RWPE2 (cell line): ENCODE results near the gene RAPGEF3.

ENCODE experiments used
- ATAC-seq: fragments of 200-7000 bp; cut with Tn5 transposase; 3 replicates; pipeline ENCODE4 v1.9.1; 2021; ENCODE audit warnings: low read depth
- DNase-seq: peaks from one replicate; pipeline ENCODE4 v3.0.0-alpha.2; 2020; ENCODE audit warnings: low spot score
- H3K27ac ChIP-seq: fragments of 450-650 bp; 2 replicates; pipeline ENCODE4 v1.5.1; 2017; ENCODE audit warnings: mild to moderate bottlenecking; ENCODE audit not compliant: poor library complexity, severe bottlenecking
- H3K27me3 ChIP-seq: fragments of 250-450 bp; sonication (Bioruptor Pico); 2 replicates; pipeline ENCODE4 v1.5.1; 2021; ENCODE audit warnings: mild to moderate bottlenecking, moderate library complexity; ENCODE audit not compliant: insufficient read depth, poor library complexity, severe bottlenecking
- H3K36me3 ChIP-seq: fragments of 250-450 bp; sonication (Bioruptor Pico); 2 replicates; pipeline ENCODE4 v1.5.1; 2020; ENCODE audit warnings: low read depth, mild to moderate bottlenecking, moderate library complexity
- H3K4me1 ChIP-seq: fragments of 250-450 bp; sonication (Bioruptor Pico); 2 replicates; pipeline ENCODE4 v1.5.1; 2021; ENCODE audit warnings: mild to moderate bottlenecking, moderate library complexity; ENCODE audit not compliant: insufficient read depth, poor library complexity, severe bottlenecking
- H3K4me3 ChIP-seq: fragments of 250-450 bp; sonication (Bioruptor Pico); 2 replicates; pipeline ENCODE4 v1.5.1; 2021; ENCODE audit warnings: mild to moderate bottlenecking, moderate library complexity; ENCODE audit not compliant: severe bottlenecking
- H3K9me3 ChIP-seq: fragments of 250-450 bp; sonication (Bioruptor Pico); 2 replicates; pipeline ENCODE4 v1.5.1; 2021; ENCODE audit warnings: mild to moderate bottlenecking, moderate library complexity; ENCODE audit not compliant: severe bottlenecking
- TF ChIP-seq, protein P1 (sequence below): fragments of 450-650 bp; IDR thresholded peaks from one replicate; pipeline ENCODE4 v1.5.1; 2017; ENCODE audit warnings: mild to moderate bottlenecking, moderate library complexity; ENCODE audit not compliant: poor library complexity, severe bottlenecking

Gene RAPGEF3

DNA sequence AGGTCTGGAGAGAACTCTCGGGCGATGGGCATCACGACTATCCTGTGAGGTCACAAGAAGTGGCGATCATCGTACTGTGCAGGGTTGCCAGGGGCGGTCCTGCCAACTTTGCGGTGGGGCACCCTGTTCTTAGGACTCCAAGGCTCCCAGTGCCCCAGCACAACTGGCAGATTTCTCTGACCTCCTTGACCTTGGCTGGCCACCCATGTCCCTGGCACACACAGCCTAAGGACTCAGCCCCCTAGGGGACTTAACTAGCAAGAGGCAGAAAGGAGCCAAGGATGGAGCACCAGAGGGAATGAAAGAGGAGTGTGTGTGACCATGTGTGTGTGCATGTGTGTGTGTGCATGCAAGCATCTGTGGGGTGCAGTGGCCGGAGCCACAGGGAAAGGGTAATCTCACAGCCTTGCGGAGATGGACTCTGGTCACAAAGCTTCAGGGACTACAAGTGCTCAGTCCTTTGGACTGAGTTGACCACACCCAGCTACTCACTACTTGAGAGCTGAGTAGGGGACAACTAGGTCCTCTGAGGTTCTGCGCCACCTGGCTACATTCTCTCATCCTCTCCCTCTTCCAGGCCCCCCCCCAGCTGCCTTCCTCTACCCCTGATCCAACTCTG is 28.1 kb upstream of the RAPGEF3 start:
- H3K4me3 ChIP-seq, result no peak overlapping the region
- TF ChIP-seq, protein P1, sequence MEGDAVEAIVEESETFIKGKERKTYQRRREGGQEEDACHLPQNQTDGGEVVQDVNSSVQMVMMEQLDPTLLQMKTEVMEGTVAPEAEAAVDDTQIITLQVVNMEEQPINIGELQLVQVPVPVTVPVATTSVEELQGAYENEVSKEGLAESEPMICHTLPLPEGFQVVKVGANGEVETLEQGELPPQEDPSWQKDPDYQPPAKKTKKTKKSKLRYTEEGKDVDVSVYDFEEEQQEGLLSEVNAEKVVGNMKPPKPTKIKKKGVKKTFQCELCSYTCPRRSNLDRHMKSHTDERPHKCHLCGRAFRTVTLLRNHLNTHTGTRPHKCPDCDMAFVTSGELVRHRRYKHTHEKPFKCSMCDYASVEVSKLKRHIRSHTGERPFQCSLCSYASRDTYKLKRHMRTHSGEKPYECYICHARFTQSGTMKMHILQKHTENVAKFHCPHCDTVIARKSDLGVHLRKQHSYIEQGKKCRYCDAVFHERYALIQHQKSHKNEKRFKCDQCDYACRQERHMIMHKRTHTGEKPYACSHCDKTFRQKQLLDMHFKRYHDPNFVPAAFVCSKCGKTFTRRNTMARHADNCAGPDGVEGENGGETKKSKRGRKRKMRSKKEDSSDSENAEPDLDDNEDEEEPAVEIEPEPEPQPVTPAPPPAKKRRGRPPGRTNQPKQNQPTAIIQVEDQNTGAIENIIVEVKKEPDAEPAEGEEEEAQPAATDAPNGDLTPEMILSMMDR, result no peak
- H3K9me3 ChIP-seq, result no peaks in the 10 kb centered on the region
- H3K27ac ChIP-seq, result no peak overlapping the region
- peaks cover 83% of the 10 kb centered on the region for H3K36me3 ChIP-seq
- no peaks in the 10 kb centered on the region for H3K27me3 ChIP-seq
- peaks cover 15% of the 10 kb centered on the region for H3K4me1 ChIP-seq
- no peak for ATAC-seq
- DNase-seq, result no peak

DNA sequence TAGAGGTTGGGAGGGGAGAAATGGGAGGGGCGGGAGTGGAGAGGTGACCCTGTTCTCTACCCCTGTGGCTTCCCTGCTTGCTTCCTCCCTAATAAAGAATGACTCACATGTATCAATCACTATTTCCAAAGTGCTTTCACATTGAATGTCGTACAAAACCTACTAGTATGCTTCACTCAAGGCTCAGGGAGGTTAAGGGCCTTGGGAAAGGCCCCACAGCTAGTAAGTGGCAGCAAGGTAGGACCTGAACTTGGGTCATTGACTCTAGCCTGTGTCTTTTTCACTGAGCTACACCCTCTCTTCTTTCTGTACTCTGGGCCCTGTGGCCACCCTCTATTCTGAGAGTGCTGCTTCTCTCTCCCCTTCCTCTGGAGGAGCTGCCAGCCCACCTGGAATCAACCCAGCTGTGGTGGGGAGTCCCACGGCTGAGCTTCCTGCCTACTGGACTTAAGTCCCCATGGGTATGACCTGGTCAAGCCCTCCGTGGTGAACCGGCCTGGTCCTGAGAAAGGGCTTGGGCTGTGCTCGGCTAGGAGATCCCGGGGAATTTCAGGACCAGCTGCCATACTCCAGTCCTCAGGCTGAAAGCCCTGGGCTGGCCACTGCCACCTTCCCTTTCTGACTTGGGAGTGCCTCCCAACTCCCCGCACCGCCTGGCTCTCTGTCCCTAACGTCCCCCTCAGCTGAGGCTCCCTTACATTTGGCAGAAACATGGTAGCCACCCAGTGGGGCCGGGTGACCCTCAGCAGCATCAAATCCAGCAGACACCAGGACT is 27.4 kb upstream of the RAPGEF3 start:
- TF ChIP-seq, protein P1, result no peak
- DNase-seq, result no peak
- Histone ChIP-seq H3K4me1 (peaks cover 20% of the 10 kb centered on the region), H3K4me3 (no peak overlapping the region), H3K27me3 (no peaks in the 10 kb centered on the region), H3K9me3 (no peaks in the 10 kb centered on the region), H3K27ac (no peak overlapping the region), H3K36me3 (peaks cover 87% of the 10 kb centered on the region)
- ATAC-seq, result no peak

DNA sequence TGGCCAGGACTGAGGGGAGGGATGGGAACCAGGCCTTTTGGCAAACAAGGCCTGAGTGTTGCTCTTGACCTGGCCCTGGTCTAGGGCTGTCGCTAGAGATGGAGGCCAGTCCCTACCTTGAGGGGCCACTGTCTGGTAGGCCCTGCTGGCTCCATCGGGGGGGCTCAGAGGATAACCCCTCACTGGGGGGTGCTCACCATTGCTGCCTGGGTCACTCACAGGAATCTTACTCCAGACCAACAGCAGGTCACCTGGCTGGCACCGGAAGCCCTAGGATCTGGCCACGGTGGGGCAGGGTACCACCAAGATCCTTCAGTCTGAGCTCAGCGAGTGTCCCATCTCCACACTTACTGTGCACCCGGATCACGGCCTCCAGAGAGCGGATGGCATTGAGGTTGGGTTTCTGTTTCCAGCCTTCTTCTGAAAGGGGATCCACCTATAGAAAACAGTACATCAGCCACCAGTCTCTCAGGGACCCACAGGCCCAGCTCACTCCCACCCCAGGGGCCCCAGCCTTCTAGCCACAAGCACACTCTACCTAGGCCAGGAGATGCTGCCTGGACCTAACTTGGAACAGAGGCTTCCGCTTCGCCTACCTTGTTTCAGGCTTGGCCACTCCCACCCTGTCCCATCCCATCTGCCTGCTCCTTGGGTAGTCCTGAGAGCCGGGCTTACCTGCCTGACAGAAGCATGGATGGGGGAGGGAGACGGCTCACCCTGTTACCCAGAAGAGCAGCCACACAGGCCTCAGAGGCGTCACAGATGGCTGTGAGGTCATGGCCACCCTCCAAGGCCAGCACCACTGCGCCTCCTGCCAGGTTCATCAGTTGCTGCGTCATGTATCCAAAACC is 26.6 kb upstream of the RAPGEF3 start:
- peaks cover 20% of the 10 kb centered on the region for H3K4me1 ChIP-seq
- H3K36me3 ChIP-seq, result peaks cover 81% of the 10 kb centered on the region
- no peaks in the 10 kb centered on the region for H3K27me3 ChIP-seq
- H3K27ac ChIP-seq, result no peak overlapping the region
- ATAC-seq (no peak), DNase-seq (no peak)
- no peaks in the 10 kb centered on the region for H3K9me3 ChIP-seq
- TF ChIP-seq, protein P1, result no peak
- H3K4me3 ChIP-seq, result no peak overlapping the region

DNA sequence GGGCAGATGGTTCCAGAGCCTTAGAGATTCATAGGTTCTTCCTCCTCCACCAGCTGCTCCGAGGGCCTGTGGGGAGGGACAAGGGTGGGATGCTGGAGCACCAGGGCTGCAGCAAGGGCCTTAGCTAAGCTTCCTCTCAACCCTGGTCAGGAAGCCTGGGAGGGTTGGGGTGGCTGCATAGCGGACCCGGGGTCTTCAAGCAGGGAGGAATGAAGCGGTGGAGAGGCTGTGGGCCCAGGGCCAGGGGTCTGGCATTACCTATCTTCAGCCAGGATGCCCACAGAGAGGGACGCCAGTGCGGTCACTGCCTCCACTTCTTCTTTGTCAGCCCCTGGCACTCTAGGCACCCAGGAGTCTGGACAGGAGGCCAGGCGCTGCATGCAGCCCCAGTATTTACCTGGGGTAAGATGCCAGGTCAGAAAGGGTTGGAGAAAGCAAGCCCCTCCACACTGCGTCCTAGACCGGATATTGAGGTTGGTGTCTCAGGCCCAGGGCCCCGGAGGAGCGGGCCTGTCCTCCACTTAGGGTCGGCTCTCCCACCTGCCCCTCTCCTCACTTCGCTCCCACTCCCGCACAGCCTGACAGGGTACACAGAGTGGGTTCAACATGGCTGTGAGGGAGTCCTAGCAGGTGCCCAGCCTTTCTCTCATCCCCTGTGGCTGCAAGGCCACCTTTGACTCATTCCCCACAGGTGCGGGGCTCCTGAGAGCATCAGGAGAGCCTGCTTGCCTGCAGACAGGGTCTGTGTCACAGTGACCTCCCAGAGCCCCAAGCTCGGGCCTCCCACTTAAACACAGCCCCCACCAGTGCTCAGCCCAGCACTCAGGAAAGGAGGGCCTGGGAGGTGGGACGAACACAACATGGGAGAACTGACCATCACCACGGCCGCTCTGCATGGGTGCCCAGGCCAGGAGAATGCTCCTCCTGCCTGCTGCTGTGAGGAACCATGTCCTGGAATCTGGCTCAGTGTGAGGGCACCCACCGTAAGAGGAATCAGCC is 25.4 kb upstream of the RAPGEF3 start:
- Histone ChIP-seq H3K9me3 (no peaks in the 10 kb centered on the region), H3K27ac (peak overlapping the region; percentile 53), H3K4me1 (peaks cover 20% of the 10 kb centered on the region), H3K36me3 (peaks cover 71% of the 10 kb centered on the region), H3K4me3 (no peak overlapping the region), H3K27me3 (no peaks in the 10 kb centered on the region)
- DNase-seq (no peak), ATAC-seq (no peak)
- TF ChIP-seq, protein P1, result no peak
